Measurements from ENCODE around the gene PCK2. TPM values are rescaled to one million over a fixed set of nuclear protein-coding genes. Genes with fewer than 3 reads are reported as not detected.
A peak's percentile ranks its signal among the peaks of the same experiment; 100 is the strongest.

PCK2 gene
- total RNA-seq, 1 donor from 2014 or later = 11.9 TPM

GRCh38 chr14:24129410-24129998 is 35.4 kb downstream of the PCK2 start:
- DNase-seq (ENCODE audit: low spot score) (no peak), ATAC-seq (no peak)
- intact Hi-C loops (cut with DNase I) = no loop called here

- ATAC-seq = no peak
- intact Hi-C loops (cut with DNase I) = no loop called here
- no peak for DNase-seq (ENCODE audit: low spot score)
These were observed 36.2 kb downstream of the PCK2 start, which contains the start of gene FITM1 for GRCh38 chr14:24130380-24130716. TSS of gene FITM1 (plus strand) at chr14:24130659. CDS start at chr14:24131564, 905 bp downstream.

GRCh38 chr14:24130717-24131548 is 36.8 kb downstream of the PCK2 start:
- ATAC-seq = no peak
- no peak for DNase-seq (ENCODE audit: low spot score)
- intact Hi-C loops (cut with DNase I) = no loop called here

GRCh38 chr14:24131549-24131966 is 37.4 kb downstream of the PCK2 start:
- no peak for DNase-seq (ENCODE audit: low spot score)
- no peak for ATAC-seq
- intact Hi-C loops (cut with DNase I) = no loop called here

GRCh38 chr14:24132061-24132685 is 38.1 kb downstream of the PCK2 start:
- intact Hi-C loops (cut with DNase I) = no loop called here
- DNase-seq (ENCODE audit: low spot score) = no peak
- ATAC-seq = no peak

- DNase-seq (ENCODE audit: low spot score) (no peak), ATAC-seq (no peak)
- intact Hi-C loops (cut with DNase I) = no loop called here
These were observed 38.9 kb downstream of the PCK2 start for GRCh38 chr14:24132976-24133375.

- ATAC-seq = no peak
- no peak for DNase-seq (ENCODE audit: low spot score)
- intact Hi-C loops (cut with DNase I) = no loop called here
These were observed 39.6 kb downstream of the PCK2 start for GRCh38 chr14:24133735-24134134.

GRCh38 chr14:24135584-24135833 is 41.4 kb downstream of the PCK2 start:
- ATAC-seq (peak; percentile 0), DNase-seq (ENCODE audit: low spot score) (no peak)
- intact Hi-C loops (cut with DNase I) = no loop called here

- intact Hi-C loops (cut with DNase I) = no loop called here
- DNase-seq (ENCODE audit: low spot score) = peak; percentile 96
- ATAC-seq = peak; percentile 98
These were observed 41.9 kb downstream of the PCK2 start, which contains the start of gene PSME1 for GRCh38 chr14:24135834-24136683. TSS of gene PSME1 (plus strand) at chr14:24136194. CDS start at chr14:24136263, 69 bp downstream.

GRCh38 chr14:24136684-24137528 is 42.8 kb downstream of the PCK2 start:
- ATAC-seq = no peak
- DNase-seq (ENCODE audit: low spot score) = no peak
- intact Hi-C loops (cut with DNase I) = no loop called here

GRCh38 chr14:24137529-24138395 is 43.7 kb downstream of the PCK2 start:
- ATAC-seq (no peak), DNase-seq (ENCODE audit: low spot score) (no peak)
- intact Hi-C loops (cut with DNase I) = no loop called here

GRCh38 chr14:24138396-24139271 is 44.5 kb downstream of the PCK2 start:
- DNase-seq (ENCODE audit: low spot score) (no peak), ATAC-seq (no peak)
- intact Hi-C loops (cut with DNase I) = no loop called here

GRCh38 chr14:24139272-24139934 is 45.3 kb downstream of the PCK2 start:
- ATAC-seq = no peak
- intact Hi-C loops (cut with DNase I) = no loop called here
- no peak for DNase-seq (ENCODE audit: low spot score)

- peak; percentile 97 for ATAC-seq
- peak; percentile 100 for DNase-seq (ENCODE audit: low spot score)
- intact Hi-C loops (cut with DNase I) = no loop called here
These were observed 47.2 kb downstream of the PCK2 start, which contains the start of gene EMC9 for GRCh38 chr14:24141097-24141880. TSS of gene EMC9 (minus strand) at chr14:24141591. CDS start at chr14:24141304, 287 bp downstream.

- ATAC-seq = no peak
- DNase-seq (ENCODE audit: low spot score) = no peak
- intact Hi-C loops (cut with DNase I) = no loop called here
These were observed 49.4 kb downstream of the PCK2 start for GRCh38 chr14:24143511-24143910.

Data from sciatic nerve (tissue), 2 donors.